Measurements from ENCODE around the gene ENOX1.

Gene ENOX1

GRCh38 chr13:43516401-43516833 is 270.4 kb downstream of the ENOX1 start:
- Histone ChIP-seq H3K4me2 (no peak overlapping the region), H3K27me3 (no peaks in the 10 kb centered on the region), H3K4me1 (no peaks in the 10 kb centered on the region), H3K27ac (no peak overlapping the region), H3K4me3 (no peak overlapping the region), H3K9ac (no peak overlapping the region), H3K9me3 (no peaks in the 10 kb centered on the region), H3K36me3 (no peaks in the 10 kb centered on the region), H4K20me1 (no peaks in the 10 kb centered on the region)
- TF ChIP-seq Cebpa-rat (IDR thresholded peaks at IDR 0.05): no peak

DNA sequence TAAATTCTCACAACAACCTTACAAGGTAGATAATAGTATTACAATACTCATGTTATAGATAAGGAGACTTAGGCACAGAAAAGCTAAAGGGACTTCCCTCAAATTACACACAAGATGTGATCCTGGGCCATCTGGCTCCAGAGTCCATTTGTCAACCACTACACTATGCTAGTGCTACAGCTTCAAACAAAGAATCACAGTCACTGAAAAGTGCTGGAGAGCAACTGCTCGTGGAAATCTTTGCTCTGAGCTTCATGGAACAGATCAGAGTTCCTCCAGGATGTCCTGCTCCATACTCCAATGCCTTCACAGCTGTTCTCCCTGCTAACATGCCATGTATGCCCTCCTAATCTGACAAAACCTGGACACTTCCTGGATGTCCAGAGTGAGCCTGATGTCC is 271.2 kb downstream of the ENOX1 start:
- no peaks in the 10 kb centered on the region for H3K4me1 ChIP-seq

DNA sequence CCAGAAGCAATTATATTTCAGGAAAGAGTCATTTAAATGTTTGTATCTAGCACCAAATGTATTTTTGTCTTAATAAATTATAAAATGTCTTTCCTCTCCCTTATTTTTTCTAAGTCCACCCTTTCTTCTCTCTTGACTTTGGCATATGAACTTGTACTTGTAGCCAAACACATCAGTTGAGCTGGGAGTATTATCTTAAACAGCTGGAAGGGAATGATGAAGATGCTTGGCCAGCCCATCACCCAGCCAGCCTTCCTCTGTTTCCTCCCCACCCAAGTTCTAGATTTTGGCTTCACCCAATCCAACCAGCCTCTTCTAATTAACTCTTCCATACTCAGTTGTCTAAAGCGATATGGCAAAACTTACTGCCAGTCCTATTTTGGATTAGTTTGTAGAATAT is 272.5 kb downstream of the ENOX1 start:
- TF ChIP-seq Cebpa-rat (IDR thresholded peaks at IDR 0.05): no peak
- H3K27me3 ChIP-seq: no peaks in the 10 kb centered on the region
- no peaks in the 10 kb centered on the region for H4K20me1 ChIP-seq
- H3K4me2 ChIP-seq: no peak overlapping the region
- no peaks in the 10 kb centered on the region for H3K36me3 ChIP-seq
- H3K9me3 ChIP-seq: no peaks in the 10 kb centered on the region
- no peak overlapping the region for H3K27ac ChIP-seq
- H3K4me3 ChIP-seq: no peak overlapping the region
- no peaks in the 10 kb centered on the region for H3K4me1 ChIP-seq
- H3K9ac ChIP-seq: no peak overlapping the region

More for the DNA sequence above, 271.2 kb downstream of the ENOX1 start:
- no peaks in the 10 kb centered on the region for H3K9me3 ChIP-seq
- H3K27me3 ChIP-seq: no peaks in the 10 kb centered on the region
- no peaks in the 10 kb centered on the region for H4K20me1 ChIP-seq
- no peak overlapping the region for H3K4me2 ChIP-seq
- no peaks in the 10 kb centered on the region for H3K36me3 ChIP-seq
- no peak overlapping the region for H3K9ac ChIP-seq
- H3K27ac ChIP-seq: no peak overlapping the region
- no peak for TF ChIP-seq Cebpa-rat (IDR thresholded peaks at IDR 0.05)
- H3K4me3 ChIP-seq: no peak overlapping the region

GRCh38 chr13:43512221-43512620 is 274.6 kb downstream of the ENOX1 start:
- H3K27ac ChIP-seq: no peak overlapping the region
- H3K4me3 ChIP-seq: no peak overlapping the region
- no peak for TF ChIP-seq Cebpa-rat (IDR thresholded peaks at IDR 0.05)
- H3K4me2 ChIP-seq: no peak overlapping the region
- H4K20me1 ChIP-seq: no peaks in the 10 kb centered on the region
- no peak overlapping the region for H3K9ac ChIP-seq
- H3K27me3 ChIP-seq: no peaks in the 10 kb centered on the region
- no peaks in the 10 kb centered on the region for H3K4me1 ChIP-seq
- H3K9me3 ChIP-seq: no peaks in the 10 kb centered on the region
- no peaks in the 10 kb centered on the region for H3K36me3 ChIP-seq

DNA sequence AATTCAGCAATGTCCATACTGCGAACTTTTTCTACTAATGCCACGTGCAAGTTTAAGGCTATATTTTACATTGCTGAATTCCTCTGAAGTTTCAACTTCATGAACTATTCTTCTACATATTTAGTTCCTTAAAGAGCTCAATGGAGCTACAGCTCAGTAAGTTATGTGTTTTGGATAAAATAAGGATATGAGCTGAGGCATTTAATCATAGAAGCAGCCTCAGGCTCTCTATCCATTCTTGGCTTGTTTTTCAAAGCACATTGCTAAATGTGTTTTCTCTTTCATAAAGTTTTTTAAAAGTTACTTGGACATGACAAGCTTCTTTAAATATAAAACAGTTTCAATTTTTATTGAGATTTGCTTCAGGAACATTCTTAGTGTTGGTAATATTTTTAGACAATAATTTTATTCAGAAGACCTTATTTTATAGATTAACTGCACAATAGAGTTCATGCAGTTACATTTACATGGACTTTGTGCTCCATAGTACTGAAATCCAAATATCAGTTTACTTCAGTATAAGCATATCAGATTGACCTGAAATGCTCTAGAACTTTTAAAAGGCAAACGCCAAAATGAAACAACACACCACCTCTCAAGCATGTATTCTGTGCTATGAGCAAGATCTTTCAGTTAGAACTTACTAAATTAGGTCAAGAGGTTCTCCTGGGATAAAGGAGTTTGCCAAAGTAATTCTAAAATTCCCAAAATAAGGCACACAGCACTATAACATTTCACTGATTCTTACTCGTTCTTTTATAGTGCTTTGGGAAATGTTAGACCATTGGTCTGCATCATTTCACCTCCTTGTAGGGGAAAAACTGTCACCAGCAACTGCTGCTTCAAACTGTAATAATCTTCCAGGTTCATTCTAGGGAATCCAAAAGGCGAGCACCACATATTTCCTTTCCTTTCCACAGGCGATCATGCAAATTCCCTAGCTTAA is 275.5 kb downstream of the ENOX1 start:
- Histone ChIP-seq H3K36me3 (no peaks in the 10 kb centered on the region), H3K4me3 (no peak overlapping the region), H3K9me3 (no peaks in the 10 kb centered on the region), H4K20me1 (no peaks in the 10 kb centered on the region), H3K27ac (no peak overlapping the region), H3K4me2 (no peak overlapping the region), H3K4me1 (no peaks in the 10 kb centered on the region), H3K27me3 (no peaks in the 10 kb centered on the region), H3K9ac (no peak overlapping the region)
- no peak for TF ChIP-seq Cebpa-rat (IDR thresholded peaks at IDR 0.05)

GRCh38 chr13:43495732-43496131 is 291.0 kb downstream of the ENOX1 start:
- no peaks in the 10 kb centered on the region for H3K27me3 ChIP-seq
- no peak overlapping the region for H3K4me2 ChIP-seq
- no peaks in the 10 kb centered on the region for H4K20me1 ChIP-seq
- TF ChIP-seq Cebpa-rat (IDR thresholded peaks at IDR 0.05): no peak
- H3K27ac ChIP-seq: no peak overlapping the region
- H3K36me3 ChIP-seq: no peaks in the 10 kb centered on the region
- no peaks in the 10 kb centered on the region for H3K4me1 ChIP-seq
- no peak overlapping the region for H3K4me3 ChIP-seq
- no peaks in the 10 kb centered on the region for H3K9me3 ChIP-seq
- no peak overlapping the region for H3K9ac ChIP-seq

DNA sequence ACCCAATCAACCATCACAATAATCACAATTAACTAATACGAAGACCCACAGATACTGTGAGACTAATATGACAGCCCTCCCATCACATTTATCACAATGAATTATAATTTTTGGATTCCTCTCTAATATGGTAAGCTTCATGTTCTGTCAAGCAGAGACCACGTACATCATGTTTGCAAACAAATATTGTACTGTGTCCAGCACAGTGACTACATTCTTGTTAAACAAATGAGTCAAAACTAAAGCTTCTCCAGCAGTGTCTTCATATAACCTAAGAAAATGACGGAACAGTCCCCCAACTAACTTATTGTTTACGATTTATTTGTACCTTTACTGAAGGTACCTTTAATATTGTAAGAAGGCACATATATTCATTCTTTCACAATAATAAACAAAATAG is 292.6 kb downstream of the ENOX1 start:
- Histone ChIP-seq H3K9me3 (no peaks in the 10 kb centered on the region), H3K27me3 (no peaks in the 10 kb centered on the region), H3K36me3 (no peaks in the 10 kb centered on the region), H4K20me1 (no peaks in the 10 kb centered on the region), H3K4me3 (no peak overlapping the region), H3K9ac (no peak overlapping the region), H3K4me2 (no peak overlapping the region), H3K27ac (no peak overlapping the region), H3K4me1 (no peaks in the 10 kb centered on the region)
- no peak for TF ChIP-seq Cebpa-rat (IDR thresholded peaks at IDR 0.05)

GRCh38 chr13:43493496-43494000 is 293.2 kb downstream of the ENOX1 start:
- Histone ChIP-seq H3K27me3 (no peaks in the 10 kb centered on the region), H4K20me1 (no peaks in the 10 kb centered on the region), H3K4me3 (no peak overlapping the region), H3K27ac (no peak overlapping the region), H3K4me2 (no peak overlapping the region), H3K4me1 (no peaks in the 10 kb centered on the region), H3K9ac (no peak overlapping the region), H3K9me3 (no peaks in the 10 kb centered on the region), H3K36me3 (no peaks in the 10 kb centered on the region)
- TF ChIP-seq Cebpa-rat (IDR thresholded peaks at IDR 0.05): no peak

DNA sequence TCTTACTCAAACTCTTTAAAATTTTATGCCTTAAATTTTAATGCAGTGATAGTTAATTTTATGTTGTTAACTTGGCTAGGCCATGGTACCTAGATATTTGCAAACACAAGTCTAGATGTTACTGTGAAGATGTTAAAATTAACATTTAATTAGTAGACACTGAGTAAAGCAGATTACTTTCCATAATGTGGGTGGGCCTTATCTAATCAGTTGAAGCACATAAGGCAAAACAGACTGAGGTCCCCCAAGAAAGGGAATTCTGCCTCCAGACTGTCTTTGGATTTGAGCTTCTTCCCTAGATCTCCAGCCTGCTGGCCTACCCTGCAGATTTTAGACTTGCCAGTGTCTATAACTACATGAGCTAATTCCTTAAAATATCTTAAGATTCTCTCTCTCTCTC is 294.0 kb downstream of the ENOX1 start:
- no peaks in the 10 kb centered on the region for H3K4me1 ChIP-seq
- no peak overlapping the region for H3K4me3 ChIP-seq
- H3K4me2 ChIP-seq: no peak overlapping the region
- no peaks in the 10 kb centered on the region for H4K20me1 ChIP-seq
- H3K9me3 ChIP-seq: no peaks in the 10 kb centered on the region
- H3K9ac ChIP-seq: no peak overlapping the region
- no peaks in the 10 kb centered on the region for H3K36me3 ChIP-seq
- no peak for TF ChIP-seq Cebpa-rat (IDR thresholded peaks at IDR 0.05)
- H3K27me3 ChIP-seq: no peaks in the 10 kb centered on the region
- H3K27ac ChIP-seq: no peak overlapping the region

DNA sequence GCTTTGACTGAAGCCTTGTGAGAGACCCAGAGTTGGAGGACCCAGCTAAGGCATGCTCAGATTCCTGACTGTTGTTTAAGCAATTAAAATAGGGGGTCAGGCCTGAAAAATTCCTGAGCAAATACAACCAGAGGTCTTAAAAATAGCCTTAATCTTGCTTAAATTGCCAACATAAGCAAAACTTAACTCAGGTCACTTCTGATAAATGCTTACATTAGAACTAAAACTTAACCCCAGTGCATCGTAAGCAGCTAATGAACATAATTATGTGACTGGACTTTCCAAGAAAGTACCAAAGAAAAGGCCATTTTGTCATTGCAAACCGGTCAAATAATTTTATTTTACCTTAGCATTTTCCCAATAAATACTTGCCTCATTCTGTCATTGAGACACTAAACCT is 294.5 kb downstream of the ENOX1 start:
- Histone ChIP-seq H3K9ac (no peak overlapping the region), H3K4me1 (no peaks in the 10 kb centered on the region)
- TF ChIP-seq Cebpa-rat (IDR thresholded peaks at IDR 0.05): no peak

More for the DNA sequence above, 294.5 kb downstream of the ENOX1 start:
- H3K4me2 ChIP-seq: no peak overlapping the region
- H3K36me3 ChIP-seq: no peaks in the 10 kb centered on the region
- no peak overlapping the region for H3K27ac ChIP-seq
- H3K9me3 ChIP-seq: no peaks in the 10 kb centered on the region
- no peak overlapping the region for H3K4me3 ChIP-seq
- no peaks in the 10 kb centered on the region for H3K27me3 ChIP-seq
- no peaks in the 10 kb centered on the region for H4K20me1 ChIP-seq
